GM21737 (cell line): ENCODE data around the gene SERPINB6.
"Not testable (repeated sequence)": the region's sequence is repeated elsewhere in the genome, so short reads cannot be mapped to it uniquely, and the experiment has no call there.

Experiments used
- ATAC-seq: cut with Tn5 transposase; IDR thresholded peaks from one replicate; pipeline ENCODE4 v1.9.1; 2021; ENCODE audit warnings: mild to moderate bottlenecking, moderate library complexity; ENCODE audit not compliant: unreplicated experiment

Gene SERPINB6

DNA sequence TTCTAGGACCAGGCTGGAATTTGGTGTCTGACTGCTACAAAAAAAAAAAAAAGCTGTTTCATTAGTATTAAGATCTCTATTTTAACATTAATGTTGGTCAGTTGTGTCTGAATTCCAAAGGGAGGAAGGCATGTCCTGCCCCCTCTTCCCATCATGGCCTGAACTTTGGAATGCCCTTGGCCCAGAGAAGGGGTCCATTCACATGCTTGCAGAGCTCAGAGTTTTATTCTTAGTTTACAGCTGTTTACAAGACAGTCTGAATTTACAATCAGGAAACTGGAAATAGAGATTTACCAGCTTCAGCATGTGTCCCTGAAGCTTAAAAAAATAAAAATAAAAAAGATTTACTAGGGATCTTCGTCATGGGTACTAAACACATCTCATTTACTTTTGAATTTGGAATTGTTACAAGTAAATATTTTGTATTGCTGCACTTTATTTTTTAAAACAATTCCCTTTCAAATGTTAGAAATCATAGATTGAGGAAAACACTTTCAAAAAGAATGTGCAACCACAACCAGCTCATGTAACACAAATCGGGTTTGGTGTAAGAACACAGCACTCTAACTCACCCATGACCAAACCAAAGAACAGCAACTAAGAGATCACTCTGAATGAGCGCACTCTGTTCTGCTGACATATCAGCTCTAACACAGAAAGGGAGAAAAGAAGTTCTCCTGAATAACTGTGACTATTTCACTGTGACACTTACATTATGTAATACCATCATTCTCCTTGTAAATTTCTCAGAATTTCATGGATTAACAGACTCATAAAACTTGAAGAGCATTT, 6.6 kb upstream of the SERPINB6 start:
- no peak for ATAC-seq

DNA sequence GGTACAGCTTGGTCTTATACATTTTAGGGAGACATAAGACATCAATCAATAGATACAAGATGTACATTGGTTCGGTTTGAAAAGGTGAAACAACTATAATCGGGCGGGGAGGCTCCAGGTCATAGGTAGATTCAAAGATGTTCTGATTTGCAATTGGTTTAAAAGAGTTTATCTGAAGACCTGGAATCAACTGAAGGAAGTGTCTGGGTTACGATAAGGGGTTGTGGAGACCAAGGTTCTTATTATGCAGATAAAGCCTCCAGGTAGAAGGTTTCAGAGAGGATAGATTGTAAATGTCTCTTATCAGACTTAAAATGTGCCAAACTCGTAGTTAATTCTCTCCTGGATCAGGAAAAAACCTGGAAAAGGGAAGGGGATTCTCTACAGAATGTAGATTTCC, 5.9 kb upstream of the SERPINB6 start:
- ATAC-seq, result no peak

DNA sequence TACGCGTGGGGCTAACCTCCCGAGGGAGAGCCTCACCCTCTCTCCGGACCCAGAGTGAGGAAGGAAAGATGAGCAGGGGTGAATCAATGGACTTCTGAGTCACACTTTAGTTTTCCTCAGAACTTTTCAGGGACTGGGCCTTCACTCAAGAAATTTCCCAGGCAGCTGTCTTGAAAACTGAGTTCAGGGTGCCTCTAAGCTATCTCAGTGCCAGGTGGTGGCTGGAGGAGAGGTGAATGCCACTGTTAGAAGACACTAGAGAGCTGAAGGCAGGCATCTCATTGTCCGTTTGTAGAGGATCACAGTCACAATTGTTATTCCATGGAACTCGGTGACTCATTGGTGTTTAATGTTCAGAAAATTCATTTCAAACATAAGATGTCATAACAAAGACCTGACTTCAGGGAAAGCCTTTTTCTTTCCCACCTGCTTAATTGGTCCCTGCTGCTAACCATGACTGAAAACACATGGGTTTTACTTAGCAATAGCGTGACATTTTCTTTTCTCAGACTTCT, 5.3 kb upstream of the SERPINB6 start:
- ATAC-seq, result no peak

DNA sequence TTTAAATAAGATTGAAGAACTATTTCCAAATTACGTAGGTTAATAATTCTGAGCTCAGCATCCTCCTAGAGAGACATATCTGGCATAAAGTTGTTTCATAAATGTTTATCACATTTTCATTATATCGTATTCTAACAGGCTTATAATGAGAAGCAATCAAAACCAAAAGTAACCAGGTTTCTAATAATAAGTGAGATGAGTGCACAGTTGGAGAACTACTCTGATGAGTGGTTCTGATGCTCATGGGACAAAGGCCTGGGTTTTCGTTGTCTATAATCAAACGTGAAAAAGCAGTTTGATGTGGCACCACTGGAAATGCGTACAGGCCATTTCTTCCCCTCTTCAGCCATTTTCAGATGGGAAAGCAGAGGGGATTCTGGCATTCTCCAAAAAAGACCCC, 4.7 kb upstream of the SERPINB6 start:
- no peak for ATAC-seq

DNA sequence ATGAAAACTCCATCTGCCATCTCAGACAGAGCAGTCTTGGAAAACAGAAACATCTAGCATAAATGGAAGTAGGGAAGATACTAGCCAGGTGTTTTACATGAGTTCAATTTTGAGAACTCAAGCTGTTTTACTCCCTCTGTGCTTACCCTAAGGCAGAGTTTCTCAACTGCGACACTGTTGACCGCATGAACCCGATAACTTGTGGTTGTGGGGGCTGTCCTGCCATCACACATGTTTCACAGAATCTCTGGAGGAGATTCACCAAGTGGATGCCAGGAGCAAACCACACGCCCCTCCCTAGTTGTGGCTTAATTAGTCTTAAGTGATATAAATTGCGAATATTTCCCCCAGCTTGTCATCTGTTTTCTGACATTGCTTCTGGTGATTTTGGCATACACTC, 2.3 kb upstream of the SERPINB6 start:
- no peak for ATAC-seq

DNA sequence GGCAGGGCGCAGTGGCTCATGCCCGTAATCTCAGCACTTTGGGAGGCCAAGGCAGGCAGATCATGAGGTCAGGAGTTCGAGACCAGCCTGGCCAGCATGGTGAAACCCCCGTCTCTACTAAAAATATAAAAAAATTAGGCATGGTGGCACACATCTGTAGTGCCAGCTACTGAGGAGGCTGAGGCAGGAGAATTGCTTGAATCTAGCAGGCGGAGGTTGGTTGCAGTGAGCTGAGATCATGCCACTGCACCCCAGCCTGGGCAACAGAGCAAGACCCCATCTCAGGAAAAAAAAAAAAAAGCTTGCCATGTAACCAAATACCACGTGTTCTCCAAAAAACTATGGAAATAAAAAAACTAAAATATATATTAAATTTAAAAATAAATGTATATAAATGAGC, 1.8 kb upstream of the SERPINB6 start:
- ATAC-seq, result not testable (repeated sequence)

DNA sequence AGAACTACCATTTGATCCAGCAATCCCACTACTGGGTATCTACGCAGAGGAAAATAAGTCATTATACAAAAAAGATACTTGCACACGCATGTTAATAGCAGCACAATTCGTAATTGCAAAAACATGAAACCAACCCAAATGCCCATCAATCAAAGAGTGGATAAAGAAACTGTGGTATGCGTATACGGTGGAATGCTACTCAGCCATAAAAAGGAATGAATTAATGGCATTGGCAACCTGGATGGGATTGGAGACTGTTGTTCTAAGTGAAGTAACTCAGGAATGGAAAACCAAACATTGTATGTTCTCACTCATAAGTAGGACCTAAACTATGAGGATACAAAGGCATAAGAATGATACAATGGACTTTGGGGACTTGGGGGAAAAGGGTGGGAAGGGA, 1.3 kb upstream of the SERPINB6 start:
- not testable (repeated sequence) for ATAC-seq

DNA sequence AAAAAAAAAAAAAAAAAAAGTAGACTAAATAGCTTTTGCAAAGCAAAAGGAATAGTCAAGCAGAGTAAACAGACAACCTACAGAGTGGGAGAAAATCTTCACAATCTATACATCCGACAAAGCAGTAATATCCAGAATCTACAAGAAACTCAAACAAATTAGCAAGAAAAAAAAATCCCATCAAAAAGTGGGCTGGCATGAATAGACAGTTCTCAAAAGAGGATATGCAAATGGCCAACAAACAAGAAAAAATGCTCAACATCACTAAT, 786 bp upstream of the SERPINB6 start:
- not testable (repeated sequence) for ATAC-seq

DNA sequence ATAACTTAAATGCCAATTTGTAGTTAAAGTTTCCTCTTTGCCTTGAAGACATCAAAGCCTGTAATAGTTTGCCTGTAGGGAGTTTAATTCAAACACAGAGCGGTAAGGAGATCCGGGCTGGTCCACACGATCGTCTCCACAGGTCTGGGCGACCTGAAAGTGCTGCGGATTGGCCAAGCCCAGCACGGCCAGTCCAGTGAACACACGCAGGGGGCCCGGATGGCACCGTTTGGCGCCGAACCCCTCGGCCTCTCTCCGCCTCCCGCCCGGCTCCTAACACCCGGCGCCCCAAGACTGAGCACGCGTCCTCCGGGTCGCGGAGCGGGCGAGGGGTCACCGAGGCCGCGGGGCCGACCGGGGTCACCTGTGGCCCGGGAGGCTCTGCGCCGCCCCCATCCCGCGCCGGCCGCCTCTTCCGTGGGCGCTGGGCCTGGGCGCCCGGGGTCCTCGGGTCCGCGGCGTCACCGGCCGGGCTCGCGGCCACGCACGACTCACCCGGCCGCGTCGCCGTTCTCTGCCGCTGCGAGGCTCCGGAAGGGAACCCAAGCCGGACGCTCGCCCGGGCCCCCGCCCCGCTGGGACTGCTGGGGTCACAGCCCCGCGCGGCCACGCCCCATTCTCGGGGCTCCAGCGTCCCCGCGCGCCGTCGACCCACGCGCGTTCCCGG, 481 bp downstream of the SERPINB6 start:
- no peak for ATAC-seq

DNA sequence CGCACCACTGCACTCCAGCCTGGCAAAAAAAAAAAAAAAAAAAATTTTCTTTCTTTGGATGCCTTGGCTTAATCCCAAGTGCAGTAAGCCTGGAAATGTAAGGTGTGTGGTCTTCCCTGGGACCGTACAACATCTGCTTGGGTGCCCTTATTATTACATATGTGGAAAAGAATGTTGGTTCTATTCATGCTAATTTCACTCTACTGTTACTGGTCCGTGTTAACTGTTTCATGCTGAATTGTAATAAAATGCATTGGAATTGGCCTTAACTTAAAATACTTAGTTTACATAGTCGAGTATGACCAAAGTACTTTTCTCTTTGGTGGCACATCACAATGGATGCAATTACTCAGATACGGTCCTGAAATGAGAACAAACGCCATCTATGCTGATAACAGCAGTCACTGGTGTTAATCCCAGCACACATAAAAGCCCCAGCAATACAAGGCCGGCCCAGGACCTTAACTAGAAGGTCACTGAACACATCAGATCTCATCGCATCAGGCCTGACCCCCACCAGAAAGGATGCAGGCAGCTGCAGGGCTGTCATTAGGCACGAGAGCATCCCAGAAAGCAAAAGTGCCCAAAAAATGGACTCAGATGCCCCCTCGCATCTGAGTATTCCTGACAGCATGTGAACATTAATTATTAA, 1.2 kb downstream of the SERPINB6 start:
- no peak for ATAC-seq

DNA sequence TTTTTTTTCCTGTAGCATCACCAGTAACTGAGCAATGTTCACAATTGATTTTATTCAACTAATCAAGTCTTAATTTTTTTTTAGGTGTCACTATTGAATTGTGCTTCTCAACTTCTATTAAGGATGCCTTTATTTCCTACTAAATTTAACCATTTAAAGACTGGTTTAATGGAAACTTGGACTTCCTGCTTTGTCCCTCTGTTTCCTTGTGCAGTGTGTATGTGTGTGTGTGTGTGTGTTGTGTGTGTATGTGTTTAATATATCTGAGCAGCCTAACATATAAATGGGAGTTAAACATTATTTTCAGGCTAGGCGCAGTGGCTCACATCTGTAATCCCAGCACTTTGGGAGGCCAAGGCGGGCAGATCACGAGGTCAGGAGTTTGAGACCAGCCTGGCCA, 1.8 kb downstream of the SERPINB6 start:
- ATAC-seq, result no peak

DNA sequence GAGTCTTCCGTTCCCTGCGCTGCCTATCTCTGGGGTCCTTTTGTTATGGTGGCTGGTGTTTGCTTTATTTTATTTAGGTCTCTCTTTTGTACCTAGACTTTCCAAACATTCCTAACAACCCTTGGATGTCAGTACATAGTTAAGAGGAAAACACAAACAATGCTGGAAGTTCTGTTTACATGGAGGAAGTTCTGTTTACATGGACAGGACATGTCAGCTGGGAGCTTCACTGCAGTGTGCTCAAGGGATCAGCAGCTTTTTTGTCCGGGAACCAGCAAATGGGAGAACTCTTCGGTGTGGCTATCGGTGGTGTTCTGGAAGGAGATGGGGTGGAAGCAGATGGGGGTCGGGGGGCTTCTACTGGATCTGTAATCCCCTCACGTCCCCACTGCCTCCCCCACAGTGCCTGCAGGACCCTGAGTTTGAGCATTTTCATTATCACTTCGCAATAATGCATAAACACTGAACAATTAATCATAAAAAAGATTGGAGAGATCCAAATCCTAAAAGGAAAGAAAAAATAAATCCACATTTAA, 2.7 kb downstream of the SERPINB6 start:
- ATAC-seq, result no peak

DNA sequence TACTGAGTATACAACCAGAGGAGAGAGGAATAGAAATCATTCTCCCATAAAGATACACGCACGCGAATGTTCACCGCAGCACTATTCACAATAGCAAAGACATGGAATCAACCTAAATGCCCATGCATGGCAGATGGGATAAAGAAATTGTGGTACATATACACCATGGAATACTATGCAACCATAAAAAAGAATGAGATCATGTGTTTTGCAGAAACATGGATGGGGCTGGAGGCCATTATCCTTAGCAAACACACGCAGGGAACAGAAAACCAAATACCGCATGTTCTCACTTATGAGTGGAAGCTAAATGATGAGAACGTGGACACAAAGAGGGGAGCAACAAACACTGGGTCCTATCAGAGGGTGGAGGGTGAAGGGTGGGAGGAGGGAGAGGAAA, 3.4 kb downstream of the SERPINB6 start:
- no peak for ATAC-seq

DNA sequence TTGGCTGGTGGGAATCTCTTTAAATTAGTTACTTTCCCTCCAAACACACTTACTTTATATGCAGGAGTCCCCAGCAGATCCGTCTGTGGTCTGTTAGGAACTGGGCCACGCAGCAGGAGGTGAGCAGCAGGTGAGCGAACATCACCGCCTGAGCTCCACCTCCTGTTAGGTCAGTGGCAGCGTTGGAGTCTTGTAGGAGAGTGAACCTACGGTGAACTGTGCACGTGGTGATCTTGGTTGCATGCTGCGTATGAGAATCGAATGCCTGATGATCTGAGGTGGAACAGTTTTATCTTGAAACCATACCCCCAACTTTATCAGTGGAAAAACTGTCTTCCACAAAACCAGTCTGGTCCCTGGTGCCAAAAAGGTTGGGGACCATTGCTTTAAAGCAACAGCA, 5.0 kb downstream of the SERPINB6 start:
- no peak for ATAC-seq

DNA sequence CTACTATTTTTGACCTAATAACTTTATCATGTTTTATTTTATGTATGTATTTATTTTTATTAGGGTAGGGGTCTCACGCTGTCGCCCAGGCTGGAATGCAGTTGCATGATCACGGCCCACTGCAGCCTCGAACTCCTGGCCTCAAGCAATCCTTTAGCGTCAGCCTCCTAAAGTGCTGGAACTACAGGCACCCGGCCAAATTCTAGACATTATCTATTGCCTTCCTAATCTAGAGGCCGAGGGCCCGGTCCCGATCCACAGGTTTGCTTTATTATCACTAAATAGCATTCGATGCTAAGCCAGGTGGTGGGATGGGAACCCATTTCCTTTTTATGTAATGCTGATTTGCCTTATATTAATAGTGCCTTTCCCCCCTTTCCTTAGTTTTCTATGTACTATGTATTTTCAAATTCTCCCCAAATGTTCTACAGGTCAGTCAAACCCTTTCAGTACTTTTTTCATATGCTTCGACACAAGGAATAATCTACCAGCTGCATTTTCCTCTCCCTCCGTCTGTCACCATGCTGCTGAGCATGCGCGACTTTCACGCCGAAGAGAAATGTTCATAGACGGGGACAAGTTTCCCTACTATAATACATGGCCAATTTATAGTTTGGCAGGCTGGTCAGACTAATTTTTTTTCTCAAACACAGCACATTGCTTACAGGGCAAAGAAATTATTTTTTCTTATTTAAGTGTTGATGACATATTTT, 6.4 kb downstream of the SERPINB6 start:
- ATAC-seq, result no peak

DNA sequence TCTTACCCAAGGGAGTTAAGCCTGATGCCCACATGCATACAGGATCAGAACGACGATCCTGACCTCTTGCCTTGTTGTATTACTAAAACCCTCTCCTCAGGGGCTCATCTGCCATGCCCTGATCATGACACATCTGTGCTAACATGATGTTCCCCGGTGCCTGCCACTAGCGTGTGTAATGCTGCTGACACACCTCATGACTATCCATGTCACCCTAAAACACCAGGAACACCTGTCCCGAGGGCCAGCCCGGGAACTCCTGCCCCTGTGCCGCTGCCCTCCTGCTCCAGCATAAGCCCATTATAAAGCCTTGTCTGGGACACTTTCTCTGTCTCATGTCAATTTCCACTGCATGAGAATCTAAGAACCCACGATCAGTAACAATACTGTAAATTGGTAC, 7.6 kb downstream of the SERPINB6 start:
- no peak for ATAC-seq

DNA sequence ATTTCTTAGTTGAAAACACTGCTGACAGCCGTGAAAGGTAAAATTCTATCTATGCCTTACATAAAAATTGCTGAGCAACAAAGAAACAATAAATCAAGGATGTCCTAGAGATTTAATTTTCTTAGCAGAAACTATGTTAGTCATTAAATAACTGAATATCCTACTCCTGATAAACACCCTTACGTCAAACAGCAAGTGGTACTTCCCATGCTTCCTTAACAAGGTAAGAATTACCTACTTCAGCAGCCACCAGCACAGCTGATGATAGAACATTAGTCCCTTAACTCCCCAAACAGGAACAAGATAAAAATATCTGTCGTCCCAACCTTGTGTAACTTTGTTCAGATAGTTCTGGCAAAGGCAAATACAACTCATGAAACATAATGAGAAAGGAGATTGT, 8.7 kb downstream of the SERPINB6 start:
- ATAC-seq, result no peak

DNA sequence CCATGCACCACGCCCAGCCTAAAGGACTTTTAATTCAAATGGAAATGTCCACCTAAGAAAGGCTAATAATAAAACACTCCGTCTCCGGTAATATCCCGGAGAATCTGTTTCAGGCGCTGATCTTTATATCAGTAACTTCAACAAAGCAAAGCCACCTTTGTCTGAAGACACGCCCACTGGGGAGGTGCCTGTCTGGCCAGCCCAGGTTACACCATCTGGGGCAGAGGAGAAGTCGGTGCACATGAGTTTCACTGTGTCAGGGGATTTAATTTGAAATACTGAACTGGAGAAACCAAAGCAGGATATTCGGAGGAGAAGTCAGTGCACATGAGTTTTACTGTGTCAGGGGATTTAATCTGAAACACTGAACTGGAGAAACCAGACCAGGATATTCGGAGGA, 9.4 kb downstream of the SERPINB6 start:
- ATAC-seq, result no peak

DNA sequence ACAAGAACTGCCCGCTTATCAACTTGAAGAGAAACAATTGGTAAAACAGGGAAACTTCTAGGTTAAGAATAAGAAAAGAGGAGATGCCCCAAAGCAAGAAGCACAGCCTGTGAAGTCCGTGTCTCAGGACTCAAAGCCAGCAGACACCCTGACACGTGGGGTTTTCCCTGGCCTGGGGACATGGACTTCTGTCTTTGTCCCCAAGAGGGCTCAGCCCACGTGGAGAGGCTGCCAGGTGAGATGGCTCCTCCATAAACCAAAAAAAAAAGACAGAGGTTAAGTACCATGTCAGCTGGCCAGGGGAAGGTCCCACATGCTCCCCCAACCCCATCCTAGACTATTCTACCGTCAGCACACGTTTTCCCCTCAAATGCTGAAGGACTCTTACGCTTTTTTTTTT, 9.9 kb downstream of the SERPINB6 start:
- no peak for ATAC-seq

DNA sequence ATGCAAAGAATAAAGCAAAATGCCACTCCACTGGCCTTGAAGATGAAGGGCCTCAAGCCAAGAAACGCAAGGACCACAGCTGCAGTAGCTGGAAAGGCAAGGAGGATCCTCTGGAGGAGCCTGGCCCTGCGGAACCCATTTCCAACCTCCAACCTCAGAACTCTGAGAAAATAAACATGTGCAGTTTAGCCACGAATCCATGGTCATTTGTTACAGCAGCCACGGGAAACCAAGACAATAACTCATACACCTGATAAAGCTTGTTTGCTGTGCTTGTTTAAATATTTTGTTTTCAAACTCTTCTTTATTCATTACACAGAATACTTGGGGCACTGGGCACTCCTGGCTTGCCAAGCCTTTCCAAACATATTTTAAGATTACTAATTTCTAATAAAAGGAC, 10.4 kb downstream of the SERPINB6 start:
- ATAC-seq, result no peak
